Parathyroid adenoma (tissue), 2 donors: ENCODE measurements around the gene ZNRD2.

ENCODE experiments used
- H2AFZ ChIP-seq: fragments of 300-600 bp; sonication (generic); one replicate; pipeline ENCODE4 v1.7.0; 2017; ENCODE audit warnings: antibody characterized with exemption, mild to moderate bottlenecking
- H3K27ac ChIP-seq: fragments of 300-600 bp; sonication (generic); one replicate; pipeline ENCODE4 v1.7.0; 2017
- H3K27me3 ChIP-seq: fragments of 300-600 bp; sonication (generic); one replicate; pipeline ENCODE4 v1.7.0; 2017; ENCODE audit warnings: low read length; ENCODE audit not compliant: control insufficient read depth, insufficient read depth
- H3K36me3 ChIP-seq: fragments of 300-600 bp; sonication (generic); one replicate; pipeline ENCODE4 v1.7.0; 2017; ENCODE audit warnings: low read length; ENCODE audit not compliant: control insufficient read depth, insufficient read depth
- H3K4me1 ChIP-seq: fragments of 300-600 bp; sonication (generic); one replicate; pipeline ENCODE4 v1.7.0; 2017; ENCODE audit warnings: control low read depth
- H3K4me2 ChIP-seq: fragments of 300-600 bp; sonication (generic); one replicate; pipeline ENCODE4 v1.7.0; 2017; ENCODE audit warnings: low read length
- H3K4me3 ChIP-seq: fragments of 300-600 bp; sonication (generic); one replicate; pipeline ENCODE4 v1.7.0; 2017; ENCODE audit warnings: low read depth, low read length
- H3K79me2 ChIP-seq: fragments of 300-600 bp; sonication (generic); one replicate; pipeline ENCODE4 v1.7.0; 2017; ENCODE audit warnings: control low read depth
- H3K9ac ChIP-seq: fragments of 300-600 bp; sonication (generic); one replicate; pipeline ENCODE4 v1.7.0; 2017; ENCODE audit warnings: mild to moderate bottlenecking
- H3K9me3 ChIP-seq: fragments of 300-600 bp; sonication (generic); one replicate; pipeline ENCODE4 v1.7.0; 2017; ENCODE audit warnings: low read length; ENCODE audit not compliant: control insufficient read depth
- TF ChIP-seq, protein P1 (sequence below): fragments of 300-600 bp; sonication (generic); IDR thresholded peaks from one replicate; pipeline ENCODE4 v1.7.0; 2017; ENCODE audit warnings: antibody characterized with exemption, mild to moderate bottlenecking
- donor health status: primary hyperparathyroidism.

ZNRD2 gene

DNA sequence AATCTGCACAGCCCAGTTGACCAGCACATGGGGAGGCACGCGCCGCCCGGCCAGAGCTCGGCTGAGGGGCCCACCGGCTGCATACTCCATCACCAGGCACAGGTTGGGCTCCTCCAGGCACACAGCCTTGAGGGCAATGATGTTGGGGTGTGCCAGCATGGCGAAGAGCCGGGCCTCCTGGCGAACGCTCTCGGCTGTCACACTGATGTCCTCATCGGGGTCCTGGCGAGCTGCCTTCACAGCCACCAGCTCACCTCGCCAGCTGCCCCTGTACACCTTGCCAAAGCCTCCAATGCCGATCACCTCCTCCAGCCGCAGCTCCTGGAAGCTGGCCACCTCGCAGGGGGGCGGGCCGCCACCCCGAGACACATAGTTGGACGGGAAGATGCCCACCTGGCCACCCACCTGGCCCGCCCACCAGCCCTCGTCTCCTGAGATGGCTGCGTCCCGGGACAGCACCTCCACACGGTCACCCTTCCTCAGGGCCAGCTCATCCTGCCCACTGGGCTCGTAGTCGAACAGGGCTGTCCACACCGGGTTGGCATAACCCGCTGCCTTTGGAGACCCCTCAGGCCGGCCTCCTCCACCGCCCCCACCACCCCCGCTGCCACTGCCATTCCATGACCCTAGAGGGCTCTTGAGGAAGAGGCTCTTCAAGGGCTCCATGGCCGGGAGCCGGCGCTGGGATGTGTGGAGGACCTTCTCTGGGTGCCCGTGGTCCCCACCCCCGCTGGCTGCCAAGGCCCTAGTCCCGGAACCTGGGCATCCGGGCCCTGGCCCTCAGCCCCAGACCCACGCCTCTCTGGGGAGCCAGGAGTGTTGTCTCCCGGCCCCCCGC is 43.0 kb downstream of the ZNRD2 start:
- Histone ChIP-seq H3K4me2 (peak overlapping the region; percentile 85), H3K79me2 (no peaks in the 10 kb centered on the region), H3K36me3 (no peaks in the 10 kb centered on the region), H3K27ac (peak overlapping the region; percentile 80), H3K27me3 (no peaks in the 10 kb centered on the region), H3K9me3 (no peaks in the 10 kb centered on the region), H3K4me3 (peak overlapping the region; percentile 77), H3K4me1 (peaks cover 5% of the 10 kb centered on the region), H2AFZ (peak overlapping the region; percentile 59), H3K9ac (no peak overlapping the region)
- TF ChIP-seq, protein P1, sequence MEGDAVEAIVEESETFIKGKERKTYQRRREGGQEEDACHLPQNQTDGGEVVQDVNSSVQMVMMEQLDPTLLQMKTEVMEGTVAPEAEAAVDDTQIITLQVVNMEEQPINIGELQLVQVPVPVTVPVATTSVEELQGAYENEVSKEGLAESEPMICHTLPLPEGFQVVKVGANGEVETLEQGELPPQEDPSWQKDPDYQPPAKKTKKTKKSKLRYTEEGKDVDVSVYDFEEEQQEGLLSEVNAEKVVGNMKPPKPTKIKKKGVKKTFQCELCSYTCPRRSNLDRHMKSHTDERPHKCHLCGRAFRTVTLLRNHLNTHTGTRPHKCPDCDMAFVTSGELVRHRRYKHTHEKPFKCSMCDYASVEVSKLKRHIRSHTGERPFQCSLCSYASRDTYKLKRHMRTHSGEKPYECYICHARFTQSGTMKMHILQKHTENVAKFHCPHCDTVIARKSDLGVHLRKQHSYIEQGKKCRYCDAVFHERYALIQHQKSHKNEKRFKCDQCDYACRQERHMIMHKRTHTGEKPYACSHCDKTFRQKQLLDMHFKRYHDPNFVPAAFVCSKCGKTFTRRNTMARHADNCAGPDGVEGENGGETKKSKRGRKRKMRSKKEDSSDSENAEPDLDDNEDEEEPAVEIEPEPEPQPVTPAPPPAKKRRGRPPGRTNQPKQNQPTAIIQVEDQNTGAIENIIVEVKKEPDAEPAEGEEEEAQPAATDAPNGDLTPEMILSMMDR = no peak

DNA sequence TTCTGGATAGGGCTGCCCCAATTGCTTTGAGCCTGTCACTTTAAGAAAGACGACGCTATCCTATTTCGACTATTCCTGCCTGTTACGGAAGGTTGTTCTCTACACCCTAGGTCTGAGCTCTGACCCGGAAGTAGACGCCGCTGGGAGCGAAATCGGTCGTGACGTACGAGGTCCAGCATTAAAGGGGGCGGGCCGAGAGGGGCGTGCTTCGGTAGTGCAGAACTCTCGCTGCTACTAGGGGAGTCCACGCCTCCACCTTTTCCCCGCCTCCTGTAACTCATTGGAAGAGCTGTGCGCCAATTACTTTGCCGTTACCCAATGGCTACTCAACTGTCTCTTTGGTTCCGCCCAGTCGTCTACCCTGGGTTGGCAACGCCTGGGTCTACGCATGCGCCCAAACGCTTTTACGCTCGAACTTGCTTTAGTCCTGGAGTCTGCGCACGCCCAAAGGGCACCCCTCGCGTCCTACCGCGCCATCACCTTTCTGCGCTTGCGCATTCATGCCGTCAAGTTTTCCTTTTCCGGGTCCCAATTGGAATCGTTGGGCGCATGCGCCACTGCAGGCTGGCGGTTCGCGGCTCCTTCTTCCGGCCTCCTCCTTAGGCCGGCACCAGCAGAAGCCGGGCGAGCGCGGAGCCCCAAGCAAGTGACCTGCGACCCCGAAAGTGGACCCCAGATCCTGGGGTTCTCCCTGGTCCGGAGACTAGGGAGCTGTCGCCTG is 45.1 kb downstream of the ZNRD2 start, which contains the start of gene PCNX3:
PCNX3 (plus strand) TSS at position 548 of the 721 bp plus-strand sequence. CDS start 536 bp downstream, outside the sequence.
- Histone ChIP-seq H3K4me1 (peaks cover 5% of the 10 kb centered on the region), H3K79me2 (no peaks in the 10 kb centered on the region)

DNA sequence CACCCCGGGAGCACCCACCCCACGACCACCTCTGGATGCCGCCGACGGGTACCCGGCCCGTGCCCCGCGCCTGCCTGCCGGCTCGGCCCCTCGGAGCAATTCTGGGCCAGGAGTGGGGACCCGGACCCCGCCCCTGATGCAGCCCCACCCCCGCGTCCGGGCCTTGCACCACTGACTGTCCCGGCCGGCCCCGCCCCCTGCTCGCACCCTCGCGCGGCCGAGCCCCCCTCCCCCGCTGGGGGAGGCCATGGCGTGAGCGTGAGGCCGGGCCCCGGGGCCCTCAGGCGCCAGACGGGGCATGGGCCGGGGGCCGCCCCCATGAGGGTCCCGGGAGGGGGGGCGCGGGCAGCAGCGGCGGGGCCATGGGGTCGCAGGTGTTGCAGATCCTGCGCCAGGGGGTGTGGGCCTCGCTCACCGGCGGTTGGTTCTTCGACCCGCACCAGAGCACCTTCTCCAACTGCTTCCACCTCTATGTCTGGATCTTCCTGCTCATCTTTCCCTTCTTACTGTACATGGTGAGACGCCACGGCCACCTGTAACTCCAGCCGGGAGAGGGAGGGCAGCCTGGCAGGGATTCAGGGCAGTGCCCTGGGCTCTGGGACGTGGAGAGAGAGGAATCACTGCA is 45.8 kb downstream of the ZNRD2 start:
- Histone ChIP-seq H3K4me1 (peaks cover 5% of the 10 kb centered on the region), H3K36me3 (no peaks in the 10 kb centered on the region), H3K27me3 (no peaks in the 10 kb centered on the region), H3K27ac (peak overlapping the region; percentile 80), H3K4me3 (peak overlapping the region; percentile 67), H3K79me2 (no peaks in the 10 kb centered on the region), H3K9ac (no peak overlapping the region), H3K4me2 (peak overlapping the region; percentile 66), H2AFZ (no peak overlapping the region), H3K9me3 (no peaks in the 10 kb centered on the region)
- TF ChIP-seq, protein P1 = no peak

More for the DNA sequence above, 45.1 kb downstream of the ZNRD2 start, which contains the start of gene PCNX3:
- H2AFZ ChIP-seq = peak within 1 kb of the TSS; percentile 59
- no peaks in the 10 kb centered on the region for H3K36me3 ChIP-seq
- peak within 1 kb of the TSS; percentile 11 for H3K9ac ChIP-seq
- peak within 1 kb of the TSS; percentile 77 for H3K4me3 ChIP-seq
- TF ChIP-seq, protein P1 = no peak
- H3K4me2 ChIP-seq = peak within 1 kb of the TSS; percentile 85
- H3K9me3 ChIP-seq = no peaks in the 10 kb centered on the region
- H3K27me3 ChIP-seq = no peaks in the 10 kb centered on the region
- H3K27ac ChIP-seq = peak within 1 kb of the TSS; percentile 80

DNA sequence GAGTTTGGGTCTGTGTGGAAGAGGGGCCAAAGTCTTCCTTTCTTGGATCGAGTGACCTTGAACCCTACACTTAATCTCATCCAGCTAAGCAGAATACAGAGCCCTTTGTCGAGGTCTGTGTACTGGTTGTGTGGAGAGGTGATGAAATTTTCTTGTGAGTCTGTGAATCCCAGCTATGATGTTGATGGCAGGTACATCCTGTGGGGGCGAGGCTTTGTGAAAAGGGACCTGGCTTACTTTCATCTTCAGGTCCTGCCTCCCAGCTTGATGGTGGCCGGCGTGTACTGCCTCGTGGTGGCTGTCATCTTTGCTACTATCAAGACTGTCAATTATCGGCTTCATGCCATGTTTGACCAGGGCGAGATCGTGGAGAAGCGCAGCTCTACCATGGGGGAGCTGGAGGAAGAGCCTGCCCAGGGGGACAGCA is 46.3 kb downstream of the ZNRD2 start:
- TF ChIP-seq, protein P1 = no peak
- peak overlapping the region; percentile 66 for H3K4me2 ChIP-seq
- H3K27ac ChIP-seq = no peak overlapping the region
- H2AFZ ChIP-seq = no peak overlapping the region
- H3K4me1 ChIP-seq = peaks cover 5% of the 10 kb centered on the region
- H3K9me3 ChIP-seq = no peaks in the 10 kb centered on the region
- no peaks in the 10 kb centered on the region for H3K79me2 ChIP-seq
- H3K36me3 ChIP-seq = no peaks in the 10 kb centered on the region
- H3K9ac ChIP-seq = no peak overlapping the region
- peak overlapping the region; percentile 67 for H3K4me3 ChIP-seq
- H3K27me3 ChIP-seq = no peaks in the 10 kb centered on the region
